ENCODE data around the gene MYCBP2.
"Not testable (repeated sequence)": the region's sequence is repeated elsewhere in the genome, so short reads cannot be mapped to it uniquely, and the experiment has no call there.

Gene MYCBP2

DNA sequence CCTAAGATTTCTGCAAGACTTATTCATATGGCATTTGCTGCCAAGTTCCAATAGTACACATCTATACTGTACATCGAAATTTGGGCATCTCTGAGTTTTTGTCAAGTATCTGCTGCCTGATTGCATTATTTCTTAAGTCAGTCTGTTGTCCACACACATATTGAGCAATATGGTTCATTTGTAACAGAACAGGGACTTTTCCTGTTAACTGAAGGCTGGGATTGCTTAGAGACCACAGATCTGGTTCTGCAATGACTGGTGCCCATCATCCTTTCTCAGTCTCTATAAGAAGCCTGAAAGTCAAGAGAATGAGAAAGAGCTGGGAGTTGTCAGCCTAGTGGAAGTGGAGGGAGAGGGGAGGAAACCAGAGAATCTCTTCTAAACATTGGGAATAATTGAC lies 22.5 kb upstream of the MYCBP2 start:
- H3K36me3 ChIP-seq (ENCODE audit: low read length), result no peaks in the 10 kb centered on the region
- no peaks in the 10 kb centered on the region for H3K9me2 ChIP-seq (replicated peaks; ENCODE audit: insufficient read depth, low read length)
- TF ChIP-seq, protein P1, sequence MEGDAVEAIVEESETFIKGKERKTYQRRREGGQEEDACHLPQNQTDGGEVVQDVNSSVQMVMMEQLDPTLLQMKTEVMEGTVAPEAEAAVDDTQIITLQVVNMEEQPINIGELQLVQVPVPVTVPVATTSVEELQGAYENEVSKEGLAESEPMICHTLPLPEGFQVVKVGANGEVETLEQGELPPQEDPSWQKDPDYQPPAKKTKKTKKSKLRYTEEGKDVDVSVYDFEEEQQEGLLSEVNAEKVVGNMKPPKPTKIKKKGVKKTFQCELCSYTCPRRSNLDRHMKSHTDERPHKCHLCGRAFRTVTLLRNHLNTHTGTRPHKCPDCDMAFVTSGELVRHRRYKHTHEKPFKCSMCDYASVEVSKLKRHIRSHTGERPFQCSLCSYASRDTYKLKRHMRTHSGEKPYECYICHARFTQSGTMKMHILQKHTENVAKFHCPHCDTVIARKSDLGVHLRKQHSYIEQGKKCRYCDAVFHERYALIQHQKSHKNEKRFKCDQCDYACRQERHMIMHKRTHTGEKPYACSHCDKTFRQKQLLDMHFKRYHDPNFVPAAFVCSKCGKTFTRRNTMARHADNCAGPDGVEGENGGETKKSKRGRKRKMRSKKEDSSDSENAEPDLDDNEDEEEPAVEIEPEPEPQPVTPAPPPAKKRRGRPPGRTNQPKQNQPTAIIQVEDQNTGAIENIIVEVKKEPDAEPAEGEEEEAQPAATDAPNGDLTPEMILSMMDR (IDR thresholded peaks at IDR 0.05; ENCODE audit: insufficient read depth, low read length, poor library complexity, severe bottlenecking), result no peak
- no peak for TF ChIP-seq EZH2phosphoT487 (conservative IDR thresholded peaks at IDR 0.05; ENCODE audit: low read length)
- no peaks in the 10 kb centered on the region for H3K27me3 ChIP-seq (ENCODE audit: low read length)
- peaks cover 12% of the 10 kb centered on the region for H3F3A ChIP-seq (ENCODE audit: insufficient read depth)
- H2AFZ ChIP-seq (ENCODE audit: low read depth, low read length, severe bottlenecking), result no peak overlapping the region
- no peaks in the 10 kb centered on the region for H3K79me2 ChIP-seq (ENCODE audit: insufficient read depth, low read length)
- H3K4me3 ChIP-seq (ENCODE audit: insufficient read depth, low read length, poor library complexity, severe bottlenecking), result no peak overlapping the region
- no peak overlapping the region for H3K27ac ChIP-seq (ENCODE audit: low read depth, low read length)
- H3K4me2 ChIP-seq (ENCODE audit: low read depth, low read length, poor library complexity, severe bottlenecking), result no peak overlapping the region
- H3K9me3 ChIP-seq (ENCODE audit: insufficient read depth, low read length), result no peaks in the 10 kb centered on the region
- no peak overlapping the region for H3K9ac ChIP-seq (ENCODE audit: low read length)
- H4K20me1 ChIP-seq (ENCODE audit: low read depth, low read length), result no peaks in the 10 kb centered on the region

DNA sequence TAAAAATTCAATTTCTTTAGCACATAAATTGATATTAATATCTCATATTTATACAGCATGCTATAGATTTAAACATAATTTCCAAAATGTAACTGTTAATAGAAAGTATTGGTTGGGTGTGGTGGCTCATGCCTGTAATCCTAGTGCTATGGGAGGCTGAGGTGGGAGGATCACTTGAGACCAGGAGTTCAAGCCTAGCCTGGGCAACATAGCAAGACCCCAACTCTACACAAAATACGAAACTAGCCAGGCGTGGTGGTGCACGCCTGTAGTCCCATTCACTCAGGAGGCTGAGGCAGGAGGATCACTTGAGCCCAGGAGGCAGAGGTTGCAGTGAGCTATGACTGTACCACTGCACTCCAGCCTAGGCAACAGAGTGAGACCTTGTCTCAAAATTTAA lies 20.5 kb upstream of the MYCBP2 start:
- not testable (repeated sequence) for H3K4me3 ChIP-seq (ENCODE audit: insufficient read depth, low read length, poor library complexity, severe bottlenecking); H3K27me3 ChIP-seq (ENCODE audit: low read length); H3K36me3 ChIP-seq (ENCODE audit: low read length); H3K9me2 ChIP-seq (replicated peaks; ENCODE audit: insufficient read depth, low read length); H3K4me2 ChIP-seq (ENCODE audit: low read depth, low read length, poor library complexity, severe bottlenecking); H2AFZ ChIP-seq (ENCODE audit: low read depth, low read length, severe bottlenecking); H3F3A ChIP-seq (ENCODE audit: insufficient read depth); H3K27ac ChIP-seq (ENCODE audit: low read depth, low read length); H3K9me3 ChIP-seq (ENCODE audit: insufficient read depth, low read length); H3K9ac ChIP-seq (ENCODE audit: low read length); H4K20me1 ChIP-seq (ENCODE audit: low read depth, low read length); H3K79me2 ChIP-seq (ENCODE audit: insufficient read depth, low read length)

DNA sequence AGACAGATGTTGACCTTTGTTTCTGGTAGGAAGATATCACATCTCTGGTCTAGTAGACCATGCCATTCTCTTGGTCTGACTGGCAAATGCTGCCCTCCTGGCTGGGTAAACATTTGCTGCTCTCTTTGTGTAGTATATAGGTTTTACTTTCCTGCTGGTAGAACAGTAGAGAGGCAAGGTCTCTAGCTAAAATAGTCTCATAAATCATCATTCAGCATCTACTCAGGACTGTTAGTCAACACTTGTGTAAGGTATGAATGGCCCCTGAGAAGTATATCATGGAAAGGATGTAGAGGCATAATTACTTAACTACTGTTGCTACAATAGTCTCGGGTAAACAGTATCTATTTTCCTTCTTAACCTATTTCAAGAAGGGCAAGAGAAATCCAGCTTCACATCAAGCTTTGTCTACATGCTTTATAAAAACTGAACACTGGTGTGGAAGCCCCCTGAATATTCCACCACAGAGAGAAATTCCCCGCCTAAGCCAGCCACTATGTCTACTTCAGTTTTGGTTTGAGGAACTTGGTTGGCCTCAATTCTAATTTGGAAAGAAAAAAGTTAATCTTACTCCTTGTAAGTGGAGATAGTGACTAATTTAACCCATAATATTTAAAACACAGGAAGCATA lies 18.4 kb upstream of the MYCBP2 start:
- H3K36me3 ChIP-seq (ENCODE audit: low read length), result no peaks in the 10 kb centered on the region
- no peaks in the 10 kb centered on the region for H3K9me3 ChIP-seq (ENCODE audit: insufficient read depth, low read length)
- H3K27ac ChIP-seq (ENCODE audit: low read depth, low read length), result peak overlapping the region; percentile 40
- no peak overlapping the region for H3K4me3 ChIP-seq (ENCODE audit: insufficient read depth, low read length, poor library complexity, severe bottlenecking)
- peak overlapping the region; percentile 14; the same call in 1 of the 2 replicates for H3K9ac ChIP-seq (ENCODE audit: low read length)
- no peaks in the 10 kb centered on the region for H3K9me2 ChIP-seq (replicated peaks; ENCODE audit: insufficient read depth, low read length)
- no peaks in the 10 kb centered on the region for H3K79me2 ChIP-seq (ENCODE audit: insufficient read depth, low read length)
- peaks cover 6% of the 10 kb centered on the region for H3F3A ChIP-seq (ENCODE audit: insufficient read depth)
- TF ChIP-seq EZH2phosphoT487 (conservative IDR thresholded peaks at IDR 0.05; ENCODE audit: low read length), result no peak
- TF ChIP-seq, protein P1 (IDR thresholded peaks at IDR 0.05; ENCODE audit: insufficient read depth, low read length, poor library complexity, severe bottlenecking), result no peak
- H3K4me2 ChIP-seq (ENCODE audit: low read depth, low read length, poor library complexity, severe bottlenecking), result peak overlapping the region; percentile 42
- no peaks in the 10 kb centered on the region for H3K27me3 ChIP-seq (ENCODE audit: low read length)
- peak overlapping the region; percentile 91 for H2AFZ ChIP-seq (ENCODE audit: low read depth, low read length, severe bottlenecking)
- no peaks in the 10 kb centered on the region for H4K20me1 ChIP-seq (ENCODE audit: low read depth, low read length)

DNA sequence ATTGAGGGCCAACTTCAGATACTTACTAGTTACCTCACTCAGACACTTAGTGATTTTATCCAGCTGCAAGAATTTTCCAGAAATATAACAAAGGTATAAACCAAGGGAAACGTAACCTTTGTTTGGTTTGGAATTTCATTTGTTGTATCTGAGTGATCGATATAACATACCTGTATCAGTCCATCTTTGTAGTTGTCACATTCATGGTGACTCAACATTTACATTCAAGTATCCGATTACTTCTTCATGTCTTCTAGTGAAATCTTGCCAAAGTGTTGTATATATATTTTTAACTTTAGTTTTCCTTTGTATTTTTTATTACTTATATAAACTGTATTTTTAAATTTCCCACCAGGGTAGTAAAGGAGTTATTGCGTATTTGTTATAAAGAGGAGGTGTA lies 16.9 kb upstream of the MYCBP2 start:
- Histone ChIP-seq H3K9me2 (replicated peaks; ENCODE audit: insufficient read depth, low read length) (no peaks in the 10 kb centered on the region), H3F3A (ENCODE audit: insufficient read depth) (peaks cover 6% of the 10 kb centered on the region), H3K27me3 (ENCODE audit: low read length) (no peaks in the 10 kb centered on the region), H3K79me2 (ENCODE audit: insufficient read depth, low read length) (no peaks in the 10 kb centered on the region), H2AFZ (ENCODE audit: low read depth, low read length, severe bottlenecking) (no peak overlapping the region), H3K4me2 (ENCODE audit: low read depth, low read length, poor library complexity, severe bottlenecking) (no peak overlapping the region), H3K27ac (ENCODE audit: low read depth, low read length) (no peak overlapping the region), H3K36me3 (ENCODE audit: low read length) (no peaks in the 10 kb centered on the region), H3K9me3 (ENCODE audit: insufficient read depth, low read length) (no peaks in the 10 kb centered on the region), H4K20me1 (ENCODE audit: low read depth, low read length) (no peaks in the 10 kb centered on the region), H3K9ac (ENCODE audit: low read length) (no peak overlapping the region), H3K4me3 (ENCODE audit: insufficient read depth, low read length, poor library complexity, severe bottlenecking) (no peak overlapping the region)
- TF ChIP-seq, protein P1 (IDR thresholded peaks at IDR 0.05; ENCODE audit: insufficient read depth, low read length, poor library complexity, severe bottlenecking), result no peak
- TF ChIP-seq EZH2phosphoT487 (conservative IDR thresholded peaks at IDR 0.05; ENCODE audit: low read length), result no peak
